CD14-positive monocyte (primary cell): Measurements from ENCODE around the gene FXR1. TPM values are rescaled to one million over a fixed set of nuclear protein-coding genes. Genes with fewer than 3 reads are reported as not detected.

Source experiments
- DNase-seq, 3 donors: peaks; one replicate each; pipeline ENCODE4 v3.0.0-alpha.2; 2011 to 2022
- H2AFZ ChIP-seq: 2 replicates; pipeline ENCODE4 v1.6.0; 2012; ENCODE audit warnings: mild to moderate bottlenecking, low read depth, low read length, inconsistent platforms; ENCODE audit not compliant: insufficient read depth, poor library complexity, severe bottlenecking
- H3K27ac ChIP-seq, 2 donors: 1 replicate in 1 of 2; 2 replicates in 1 of 2; pipeline ENCODE4 v1.5.1; 2012 to 2013; ENCODE audit warnings: low read length in 2 of 2, control low read depth in 1 of 2, inconsistent platforms in 1 of 2, low read depth in 1 of 2, mild to moderate bottlenecking in 1 of 2
- H3K27me3 ChIP-seq, 2 donors: one replicate each; pipeline versions ENCODE4 v1.6.0 to v1.6.1; 2011 to 2013; ENCODE audit warnings: low read length in 2 of 2; ENCODE audit not compliant: control insufficient read depth in 2 of 2, insufficient read depth in 2 of 2
- H3K36me3 ChIP-seq, 2 donors: replicated peaks in 1 of 2; 1 replicate in 1 of 2; 2 replicates in 1 of 2; pipeline versions ENCODE4 v1.5.1 to v1.6.1; 2012 to 2013; ENCODE audit warnings: low read length in 2 of 2, control low read depth in 1 of 2, inconsistent platforms in 1 of 2, mild to moderate bottlenecking in 1 of 2; ENCODE audit not compliant: insufficient read depth in 2 of 2, control insufficient read depth in 1 of 2
- H3K4me1 ChIP-seq, 2 donors: 1 replicate in 1 of 2; 2 replicates in 1 of 2; pipeline versions ENCODE4 v1.5.1 to v1.6.1; 2012 to 2013; ENCODE audit warnings: low read length in 2 of 2, control low read depth in 1 of 2, inconsistent platforms in 1 of 2, mild to moderate bottlenecking in 1 of 2, moderate library complexity in 1 of 2; ENCODE audit not compliant: insufficient read depth in 2 of 2, control insufficient read depth in 1 of 2
- H3K4me2 ChIP-seq: replicated peaks from 2 replicates; pipeline ENCODE3; 2012; ENCODE audit warnings: low read length, moderate library complexity, mild to moderate bottlenecking; ENCODE audit not compliant: poor library complexity, severe bottlenecking; ENCODE audit errors: extremely low read depth
- H3K4me3 ChIP-seq, 3 experiments: fragments of 200-600 bp in 1 of 3; sonication (generic) in 1 of 3; replicated peaks in 1 of 3; 1 replicate in 2 of 3; 2 replicates in 1 of 3; pipeline ENCODE4 v1.5.1; 2011 to 2013; ENCODE audit warnings: low read length in 3 of 3, mild to moderate bottlenecking in 3 of 3, control low read depth in 2 of 3, low read depth in 2 of 3, inconsistent platforms in 1 of 3, moderate library complexity in 1 of 3
- H3K79me2 ChIP-seq: 2 replicates; pipeline ENCODE4 v1.6.0; 2012; ENCODE audit warnings: mild to moderate bottlenecking, control low read depth, inconsistent platforms, low read length, moderate library complexity; ENCODE audit not compliant: insufficient read depth
- H3K9ac ChIP-seq: 2 replicates; pipeline ENCODE4 v1.6.0; 2017; ENCODE audit warnings: low read length, mild to moderate bottlenecking; ENCODE audit not compliant: insufficient read depth, poor library complexity, severe bottlenecking
- H3K9me3 ChIP-seq, 2 donors: replicated peaks in 1 of 2; 1 replicate in 1 of 2; 2 replicates in 1 of 2; pipeline versions ENCODE4 v1.5.1 to v1.6.1; 2012 to 2013; ENCODE audit warnings: low read length in 2 of 2, control low read depth in 1 of 2; ENCODE audit not compliant: control insufficient read depth in 1 of 2, insufficient read depth in 1 of 2
- H4K20me1 ChIP-seq: 2 replicates; pipeline ENCODE4 v1.6.0; 2012; ENCODE audit warnings: mild to moderate bottlenecking, low read length, control low read depth, moderate library complexity; ENCODE audit not compliant: insufficient read depth
- H3K27ac Mint-ChIP-seq, 7 donors: one replicate each; pipeline ENCODE4 v1.8.0; 2020; ENCODE audit warnings: mild to moderate bottlenecking in 7 of 7, mixed read lengths in 7 of 7, moderate library complexity in 6 of 7, inconsistent platforms in 2 of 7
- H3K27me3 Mint-ChIP-seq, 3 donors: one replicate each; pipeline ENCODE4 v1.8.0; 2021 to 2022; ENCODE audit warnings: low read depth in 3 of 3, mild to moderate bottlenecking in 3 of 3, mixed read lengths in 3 of 3, moderate library complexity in 3 of 3, inconsistent platforms in 1 of 3
- H3K36me3 Mint-ChIP-seq, 2 donors: one replicate each; pipeline ENCODE4 v1.8.0; 2020; ENCODE audit warnings: mixed read lengths in 2 of 2, inconsistent platforms in 1 of 2, mild to moderate bottlenecking in 1 of 2
- H3K4me1 Mint-ChIP-seq: one replicate; pipeline ENCODE4 v1.8.0; 2020; ENCODE audit warnings: mild to moderate bottlenecking, mixed read lengths
- H3K4me3 Mint-ChIP-seq, 2 donors: one replicate each; pipeline ENCODE4 v1.8.0; 2020; ENCODE audit warnings: mild to moderate bottlenecking in 2 of 2, mixed read lengths in 2 of 2, moderate library complexity in 1 of 2
- H3K9me3 Mint-ChIP-seq, 7 donors: one replicate each; pipeline ENCODE4 v1.8.0; 2020 to 2022; ENCODE audit warnings: mixed read lengths in 7 of 7, mild to moderate bottlenecking in 6 of 7, moderate library complexity in 6 of 7, inconsistent platforms in 2 of 7
- CTCF ChIP-seq: fragments of 200-600 bp; IDR thresholded peaks from one replicate; pipeline ENCODE4 v1.8.0; 2022; ENCODE audit warnings: antibody characterized with exemption, mild to moderate bottlenecking
- WGBS: methylation state at CpG from one replicate; pipeline ENCODE4 v1.1.5; 2013; ENCODE audit warnings: missing lambda C conversion rate; ENCODE audit not compliant: insufficient coverage; 5-methylcytosine and 5-hydroxymethylcytosine counted together
- intact Hi-C, 2 donors: fragments of 100-400 bp; cut with micrococcal nuclease; formaldehyde crosslinking; loops; one replicate each; pipeline versions ENCODE4 v1.15.0 to v1.15.1; 2023
- polyA plus RNA-seq, 3 donors: library from polyadenylated mRNA; depleted of rRNA in 1 of 3; unstranded in 2 of 3; stranded (reverse) in 1 of 3; fragments of 300-500 nt in 2 of 3; fragments of >200 nt in 1 of 3; fragmentation: Illumina TruSeq in 2 of 3; gene quantifications; 1 replicate in 2 of 3; 2 replicates in 1 of 3; pipeline ENCODE4 v1.2.3, GENCODE V29; 2012 to 2021

FXR1 gene
- polyA plus RNA-seq, 3 donors = 22.4 to 58.6 (median 32.3) TPM

GRCh38 chr3:180934638-180935037 is 22.2 kb downstream of the FXR1 start:
- Histone ChIP-seq H3K36me3 (peaks cover 26 to 54% of the 10 kb centered on the region in 2 donors), H3K4me2 (no peak overlapping the region), H2AFZ (no peak overlapping the region), H3K4me3 (no peak overlapping the region), H3K9me3 (no peaks in the 10 kb centered on the region), H3K79me2 (peaks cover 97% of the 10 kb centered on the region), H4K20me1 (peaks cover 86% of the 10 kb centered on the region), H3K27ac (no peak overlapping the region), H3K27me3 (no peaks in the 10 kb centered on the region), H3K9ac (no peak overlapping the region), H3K4me1 (no peaks in the 10 kb centered on the region)
- Mint-ChIP-seq H3K4me1 (no peaks in the 10 kb centered on the region), H3K27ac (no peak overlapping the region), H3K36me3 (peaks cover 30 to 45% of the 10 kb centered on the region in 2 donors), H3K27me3 (no peaks in the 10 kb centered on the region), H3K9me3 (no peaks in the 10 kb centered on the region), H3K4me3 (no peak overlapping the region)
- no CpG with 5 or more reads among the region's 1 CpG for WGBS
- no peak for TF ChIP-seq CTCF
- no peak for DNase-seq
- intact Hi-C loops = no loop called here

GRCh38 chr3:180940826-180941225 is 28.4 kb downstream of the FXR1 start:
- no peak for TF ChIP-seq CTCF
- Mint-ChIP-seq H3K27ac (no peak overlapping the region), H3K36me3 (peaks cover 51 to 78% of the 10 kb centered on the region in 2 donors), H3K9me3 (no peaks in the 10 kb centered on the region), H3K4me3 (no peak overlapping the region), H3K27me3 (no peaks in the 10 kb centered on the region), H3K4me1 (no peaks in the 10 kb centered on the region)
- Histone ChIP-seq H3K4me1 (no peaks in the 10 kb centered on the region), H3K79me2 (peaks cover 91% of the 10 kb centered on the region), H3K27ac (no peak overlapping the region), H3K36me3 (peaks cover 46 to 81% of the 10 kb centered on the region in 2 donors), H3K4me3 (no peak overlapping the region), H3K27me3 (no peaks in the 10 kb centered on the region), H3K9ac (no peak overlapping the region), H4K20me1 (peaks cover 45% of the 10 kb centered on the region), H3K9me3 (no peaks in the 10 kb centered on the region), H2AFZ (no peak overlapping the region), H3K4me2 (no peak overlapping the region)
- intact Hi-C loops = no loop called here
- no peak for DNase-seq
- 100% methylated on average over 3 of the region's 5 CpGs for WGBS
